ENCODE measurements around the gene SOX18. TPM values are rescaled to one million over a fixed set of nuclear protein-coding genes. Genes with fewer than 3 reads are reported as not detected.
A peak's percentile ranks its signal among the peaks of the same experiment; 100 is the strongest.

SOX18 gene
- total and polyA plus RNA-seq, 2 of the 13 experiments (the other 11 are each of a cell fraction or from before 2014, with no cell fraction given) = 1.6 to 1.9 TPM

GRCh38 chr20:64069614-64070243, 20.3 kb upstream of the SOX18 start (continued):
- TF ChIP-seq ZNF513 (CRISPR knock-in tag; conservative IDR thresholded peaks at IDR 0.05) (no peak), NR2F2 (IDR thresholded peaks at IDR 0.05; ENCODE audit: borderline replicate concordance, low read depth) (peak; percentile 17; the same call in 1 of the 2 replicates), PTBP1 (IDR thresholded peaks at IDR 0.05; ENCODE audit: low read depth, low read length, poor library complexity, severe bottlenecking) (no peak), ZEB1 (IDR thresholded peaks at IDR 0.05; ENCODE audit: insufficient replicate concordance, low read depth) (peak; percentile 77), ZNF496 (CRISPR knock-in tag; IDR thresholded peaks at IDR 0.05; ENCODE audit: insufficient replicate concordance) (no peak), IRF9 (CRISPR knock-in tag; IDR thresholded peaks at IDR 0.05; ENCODE audit: borderline replicate concordance) (no peak), DR1 (CRISPR knock-in tag; IDR thresholded peaks at IDR 0.05) (no peak), ZNF646 (CRISPR knock-in tag; IDR thresholded peaks at IDR 0.05) (no peak), RFX1 (IDR thresholded peaks at IDR 0.05) (no peak), ZSCAN30 (CRISPR knock-in tag; IDR thresholded peaks at IDR 0.05) (no peak), FOXK2 (IDR thresholded peaks at IDR 0.05) (no peak), ZNF367 (CRISPR knock-in tag; IDR thresholded peaks at IDR 0.05; ENCODE audit: borderline replicate concordance) (no peak), AKNA (CRISPR knock-in tag; IDR thresholded peaks at IDR 0.05; ENCODE audit: borderline replicate concordance) (no peak), HMG20A (CRISPR knock-in tag; IDR thresholded peaks at IDR 0.05; ENCODE audit: borderline replicate concordance) (no peak), ZNF660 (CRISPR knock-in tag; IDR thresholded peaks at IDR 0.05; ENCODE audit: borderline replicate concordance, low read depth) (no peak), ZNF724P (CRISPR knock-in tag; IDR thresholded peaks at IDR 0.05; ENCODE audit: borderline replicate concordance) (0 out of 2 replicates have a peak, but pooled peaks have one; percentile 54)

All from HepG2 (cell line).